OCI-LY7 (cell line): ENCODE data around the gene AAGAB. TPM values are rescaled to one million over a fixed set of nuclear protein-coding genes. Genes with fewer than 3 reads are reported as not detected.

Experiments
- BruUV-seq: library from RNA; stranded (reverse); fragments of 400-500 nt; replicated peaks from 2 replicates; lab custom pipeline; 2021; lab: Mats Ljungman, UMichigan
- CTCF ChIA-PET: fragments of 300-600 bp; sonication (Branson Sonifier 250); formaldehyde crosslinking; loops from one replicate; lab custom pipeline; 2022; ENCODE audit warnings: antibody characterized with exemption; ENCODE audit not compliant: unreplicated experiment; lab: Charles Lee
- POLR2A ChIA-PET: fragments of 300-600 bp; sonication (Branson Sonifier 250); formaldehyde crosslinking; loops from one replicate; lab custom pipeline; 2022; ENCODE audit warnings: antibody characterized with exemption; lab: Charles Lee
- DNase-seq: peaks from one replicate; pipeline ENCODE4 v3.0.0-alpha.2; 2015; ENCODE audit warnings: low spot score
- H2AFZ ChIP-seq: fragments of 200-600 bp; sonication (generic), shearing (Covaris generic); 2 replicates; pipeline ENCODE4 v1.6.1; 2014; ENCODE audit warnings: mild to moderate bottlenecking, antibody characterized with exemption, low read length, moderate library complexity
- H3K27ac ChIP-seq: fragments of 200-600 bp; sonication (generic); 2 replicates; pipeline ENCODE4 v1.5.1; 2014; ENCODE audit warnings: mixed run types, low read depth, mild to moderate bottlenecking, moderate library complexity, low read length, inconsistent platforms; ENCODE audit not compliant: poor library complexity, severe bottlenecking
- H3K36me3 ChIP-seq: fragments of 200-600 bp; sonication (generic); 2 replicates; pipeline ENCODE4 v1.6.1; 2014; ENCODE audit warnings: mild to moderate bottlenecking, antibody characterized with exemption, low read length, moderate library complexity, mixed read lengths; ENCODE audit not compliant: insufficient read depth
- H3K4me1 ChIP-seq: fragments of 200-600 bp; sonication (generic); 2 replicates; pipeline ENCODE4 v1.5.1; 2014; ENCODE audit warnings: mild to moderate bottlenecking, low read length; ENCODE audit not compliant: insufficient read depth, poor library complexity, severe bottlenecking
- H3K4me2 ChIP-seq: fragments of 200-600 bp; sonication (generic); 2 replicates; pipeline ENCODE4 v1.6.1; 2014; ENCODE audit warnings: mild to moderate bottlenecking, low read length
- H3K4me3 ChIP-seq: fragments of 200-600 bp; sonication (generic); 2 replicates; pipeline ENCODE4 v1.5.1; 2014; ENCODE audit warnings: mild to moderate bottlenecking, low read depth, low read length; ENCODE audit not compliant: poor library complexity, severe bottlenecking
- H3K79me2 ChIP-seq: fragments of 200-600 bp; sonication (generic); 2 replicates; pipeline ENCODE4 v1.6.1; 2016; ENCODE audit warnings: low read depth, mild to moderate bottlenecking, low read length, moderate library complexity, mixed read lengths; ENCODE audit not compliant: insufficient read depth
- H3K9me2 ChIP-seq: fragments of 200-600 bp; sonication (generic); 2 replicates; pipeline ENCODE4 v1.6.1; 2016; ENCODE audit warnings: mild to moderate bottlenecking, low read length, mixed read lengths; ENCODE audit not compliant: insufficient read depth
- H3K9me3 ChIP-seq: fragments of 200-600 bp; sonication (generic); 2 replicates; pipeline ENCODE4 v1.6.1; 2014; ENCODE audit warnings: mild to moderate bottlenecking, mixed run types, low read length, mixed read lengths
- H4K20me1 ChIP-seq: fragments of 200-600 bp; sonication (generic); 2 replicates; pipeline ENCODE4 v1.6.1; 2014; ENCODE audit warnings: mild to moderate bottlenecking, antibody characterized with exemption, low read length, moderate library complexity, mixed read lengths; ENCODE audit not compliant: insufficient read depth
- EZH2phosphoT487 ChIP-seq: fragments of 200-600 bp; sonication (generic); IDR thresholded peaks from 2 replicates; pipeline ENCODE4 v1.6.1; 2018; ENCODE audit warnings: low read depth, borderline replicate concordance, mild to moderate bottlenecking, mixed run types, antibody characterized with exemption, low read length, moderate library complexity, mixed read lengths
- intact Hi-C: fragments of 100-400 bp; cut with micrococcal nuclease; formaldehyde crosslinking; loops from one replicate; pipeline ENCODE4 v1.10.0; 2022; ENCODE audit not compliant: unreplicated experiment
- total RNA-seq, 2 experiments: library from RNA; depleted of rRNA in 1 of 2; stranded (reverse); fragments of >200 nt in 1 of 2; shearing (Covaris generic) in 1 of 2; gene quantifications; 2 replicates each; pipeline ENCODE4 v1.2.3, GENCODE V29; 2014 to 2022
- TF ChIP-seq, protein P1 (sequence below): fragments of 200-600 bp; sonication (generic); conservative IDR thresholded peaks from 2 replicates; pipeline ENCODE4 v1.5.1; 2014; ENCODE audit warnings: mild to moderate bottlenecking, antibody characterized with exemption, low read length, moderate library complexity, mixed read lengths

The AAGAB gene
- total RNA-seq, 2 experiments from 2014 or later: 31.0 to 39.9 TPM

DNA sequence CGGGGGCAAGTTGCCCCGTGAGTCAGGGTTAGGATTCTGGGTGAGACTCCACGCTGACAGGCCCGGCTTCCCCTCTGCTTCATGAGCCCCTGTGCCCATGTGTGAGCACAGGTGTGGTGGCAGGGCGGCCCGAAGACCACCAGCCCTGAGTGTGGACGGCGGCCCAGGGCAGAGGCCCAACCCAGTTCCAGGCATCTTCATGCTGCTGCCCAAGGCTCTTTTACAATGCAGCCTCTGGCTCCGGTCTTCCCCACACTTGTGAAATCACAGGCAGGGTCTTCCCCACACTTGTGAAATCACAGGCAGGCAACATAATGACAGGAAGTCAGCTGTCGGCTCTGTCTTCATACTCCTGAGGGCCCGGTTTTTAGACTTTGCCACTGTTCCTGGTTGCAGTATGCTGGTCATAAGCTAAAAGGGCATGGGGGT is 78.8 kb downstream of the AAGAB start:
- Histone ChIP-seq H3K9me3 (no peaks in the 10 kb centered on the region), H3K79me2 (no peaks in the 10 kb centered on the region), H3K4me3 (no peak overlapping the region), H2AFZ (no peak overlapping the region), H3K9me2 (no peaks in the 10 kb centered on the region), H3K36me3 (peaks cover 64% of the 10 kb centered on the region), H3K4me1 (peaks cover 14% of the 10 kb centered on the region), H3K4me2 (no peak overlapping the region), H3K27ac (no peak overlapping the region), H4K20me1 (no peaks in the 10 kb centered on the region)
- BruUV-seq: no TSS peak
- intact Hi-C loops: loop anchor here (5.0 kb wide), 1 partner anchor 228 kb away; no protein-coding TSS in a partner anchor
- POLR2A ChIA-PET: no interaction called here
- DNase-seq: no peak
- CTCF ChIA-PET: interaction anchor here (0.6 kb wide), 1 partner anchor 15 kb away, joined by 3 read pairs; no protein-coding TSS in a partner anchor
- TF ChIP-seq, protein P1, sequence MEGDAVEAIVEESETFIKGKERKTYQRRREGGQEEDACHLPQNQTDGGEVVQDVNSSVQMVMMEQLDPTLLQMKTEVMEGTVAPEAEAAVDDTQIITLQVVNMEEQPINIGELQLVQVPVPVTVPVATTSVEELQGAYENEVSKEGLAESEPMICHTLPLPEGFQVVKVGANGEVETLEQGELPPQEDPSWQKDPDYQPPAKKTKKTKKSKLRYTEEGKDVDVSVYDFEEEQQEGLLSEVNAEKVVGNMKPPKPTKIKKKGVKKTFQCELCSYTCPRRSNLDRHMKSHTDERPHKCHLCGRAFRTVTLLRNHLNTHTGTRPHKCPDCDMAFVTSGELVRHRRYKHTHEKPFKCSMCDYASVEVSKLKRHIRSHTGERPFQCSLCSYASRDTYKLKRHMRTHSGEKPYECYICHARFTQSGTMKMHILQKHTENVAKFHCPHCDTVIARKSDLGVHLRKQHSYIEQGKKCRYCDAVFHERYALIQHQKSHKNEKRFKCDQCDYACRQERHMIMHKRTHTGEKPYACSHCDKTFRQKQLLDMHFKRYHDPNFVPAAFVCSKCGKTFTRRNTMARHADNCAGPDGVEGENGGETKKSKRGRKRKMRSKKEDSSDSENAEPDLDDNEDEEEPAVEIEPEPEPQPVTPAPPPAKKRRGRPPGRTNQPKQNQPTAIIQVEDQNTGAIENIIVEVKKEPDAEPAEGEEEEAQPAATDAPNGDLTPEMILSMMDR: no peak
- no peak for TF ChIP-seq EZH2phosphoT487

DNA sequence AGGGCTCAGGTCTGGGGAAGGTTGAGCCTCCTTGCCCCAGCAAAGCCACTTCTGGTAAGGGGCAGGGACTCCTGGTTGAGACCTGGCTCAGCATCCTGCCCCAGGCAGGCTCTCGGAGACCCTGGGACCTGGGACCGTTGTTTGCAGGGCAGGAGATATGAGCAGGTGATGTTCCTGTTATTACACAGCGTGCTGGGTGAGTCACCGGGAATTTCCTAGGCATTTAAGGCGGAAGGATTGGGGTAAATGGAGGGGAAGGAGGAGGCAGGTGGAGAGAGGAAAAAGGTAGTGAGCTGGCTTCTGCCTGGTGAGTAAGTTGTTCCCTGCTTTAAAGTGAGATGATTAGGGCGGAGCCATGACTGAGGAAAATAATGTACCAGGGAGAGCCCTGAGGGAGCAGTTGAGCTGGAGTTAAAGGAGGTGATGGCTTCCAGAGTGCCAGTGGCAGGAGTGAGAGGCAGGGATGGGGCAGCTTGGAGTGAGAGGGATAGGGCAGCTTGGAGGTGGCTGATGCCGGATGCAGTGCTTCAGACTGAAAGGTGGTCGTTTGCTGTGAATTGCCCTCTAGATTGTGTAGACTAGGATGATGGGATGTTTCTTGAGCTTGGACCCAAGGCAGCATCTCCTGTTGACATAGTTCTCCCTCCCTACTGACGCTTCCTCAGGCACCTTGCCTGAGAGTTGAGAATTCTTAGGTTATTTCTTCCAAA is 79.4 kb downstream of the AAGAB start:
- Histone ChIP-seq H4K20me1 (no peaks in the 10 kb centered on the region), H3K9me3 (no peaks in the 10 kb centered on the region), H3K9me2 (no peaks in the 10 kb centered on the region), H3K4me1 (peaks cover 14% of the 10 kb centered on the region), H3K36me3 (peaks cover 64% of the 10 kb centered on the region), H3K4me2 (no peak overlapping the region), H2AFZ (no peak overlapping the region), H3K4me3 (no peak overlapping the region), H3K27ac (no peak overlapping the region), H3K79me2 (no peaks in the 10 kb centered on the region)
- ChIA-PET CTCF (no interaction called here), POLR2A (no interaction called here)
- TF ChIP-seq, protein P1: no peak
- no peak for TF ChIP-seq EZH2phosphoT487
- intact Hi-C loops: loop anchor here (5.0 kb wide), 1 partner anchor 228 kb away; no protein-coding TSS in a partner anchor
- BruUV-seq: no TSS peak
- peak; percentile 27 for DNase-seq

DNA sequence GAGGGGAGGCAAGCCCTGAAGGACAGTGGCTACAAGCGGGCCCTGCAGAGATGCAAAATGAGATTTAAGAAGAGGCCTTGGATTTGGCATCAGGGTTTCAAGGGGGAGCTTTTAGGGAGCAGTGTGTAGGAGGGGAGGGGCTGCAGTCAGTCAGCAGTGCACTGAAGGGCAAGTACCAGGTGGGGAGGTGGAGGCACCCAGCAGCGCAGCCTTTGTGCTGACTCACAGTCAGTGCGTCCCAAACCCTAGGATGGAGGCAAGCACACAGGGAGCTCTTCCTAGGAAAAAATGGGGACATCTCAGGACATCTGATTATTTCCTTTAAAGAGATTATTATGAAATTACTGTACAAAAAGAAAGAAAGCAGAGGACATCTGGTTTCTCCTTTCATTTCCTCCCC is 80.0 kb downstream of the AAGAB start:
- POLR2A ChIA-PET: no interaction called here
- TF ChIP-seq EZH2phosphoT487: no peak
- TF ChIP-seq, protein P1: no peak
- no peak overlapping the region for H3K4me3 ChIP-seq
- no peak overlapping the region for H3K27ac ChIP-seq
- intact Hi-C loops: no loop called here
- DNase-seq: no peak
- H2AFZ ChIP-seq: no peak overlapping the region
- no peaks in the 10 kb centered on the region for H3K9me3 ChIP-seq
- H3K36me3 ChIP-seq: peaks cover 69% of the 10 kb centered on the region
- H3K4me1 ChIP-seq: peaks cover 14% of the 10 kb centered on the region
- no TSS peak for BruUV-seq
- CTCF ChIA-PET: interaction anchor here (0.6 kb wide), 1 partner anchor 20 kb away, joined by 3 read pairs; no protein-coding TSS in a partner anchor
- no peaks in the 10 kb centered on the region for H3K79me2 ChIP-seq
- H3K4me2 ChIP-seq: no peak overlapping the region
- no peaks in the 10 kb centered on the region for H4K20me1 ChIP-seq
- no peaks in the 10 kb centered on the region for H3K9me2 ChIP-seq
